GM18508 (cell line): ENCODE measurements around the gene TRIP10.

Experiments
- ATAC-seq: cut with Tn5 transposase; IDR thresholded peaks from one replicate; pipeline ENCODE4 v1.9.1; 2021; ENCODE audit warnings: moderate number of reproducible peaks; ENCODE audit not compliant: insufficient read depth, unreplicated experiment

TRIP10 gene

DNA sequence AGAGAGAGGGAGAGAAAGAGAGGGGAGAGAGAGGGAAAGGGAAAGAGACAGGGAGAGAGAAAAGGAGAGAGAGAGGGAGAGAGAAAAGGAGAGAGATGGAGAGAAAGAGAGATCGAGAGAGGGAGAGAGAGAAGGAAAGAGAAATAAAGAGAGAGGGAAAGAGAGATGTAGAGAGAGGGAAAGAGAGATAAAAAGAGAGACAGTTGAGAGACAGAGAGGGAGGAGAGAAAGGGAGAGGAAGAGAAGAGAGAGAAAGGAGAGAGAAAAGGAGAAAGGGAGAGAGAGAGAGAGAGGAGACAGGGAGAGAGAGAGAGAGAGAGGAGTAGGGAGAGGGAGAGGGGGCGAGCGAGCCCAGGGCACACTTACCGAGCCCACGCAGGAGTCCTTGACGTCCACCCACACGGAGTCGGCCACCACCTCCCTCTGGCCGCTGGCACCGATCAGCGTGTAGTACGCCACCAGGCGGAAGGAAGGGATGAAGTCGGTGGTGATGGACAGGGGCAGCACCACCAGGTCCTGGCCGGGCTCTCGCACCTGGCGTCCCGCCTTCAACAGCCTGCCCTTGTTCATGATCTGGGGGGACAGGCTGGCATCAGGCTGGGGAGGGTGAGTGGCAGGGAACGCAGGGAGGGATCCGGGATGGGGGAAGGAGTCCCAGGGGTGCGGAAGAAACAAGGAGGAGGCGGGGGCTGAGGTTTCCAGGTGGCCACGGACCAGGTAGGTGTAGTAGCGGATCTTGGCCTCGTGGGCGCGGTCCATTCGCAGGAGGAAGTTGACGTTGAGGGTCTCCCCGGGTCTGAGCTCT lies 29.0 kb upstream of the TRIP10 start:
- no peak for ATAC-seq

- ATAC-seq: no peak
These were observed 28.5 kb upstream of the TRIP10 start for GRCh38 chr19:6711078-6711361.

DNA sequence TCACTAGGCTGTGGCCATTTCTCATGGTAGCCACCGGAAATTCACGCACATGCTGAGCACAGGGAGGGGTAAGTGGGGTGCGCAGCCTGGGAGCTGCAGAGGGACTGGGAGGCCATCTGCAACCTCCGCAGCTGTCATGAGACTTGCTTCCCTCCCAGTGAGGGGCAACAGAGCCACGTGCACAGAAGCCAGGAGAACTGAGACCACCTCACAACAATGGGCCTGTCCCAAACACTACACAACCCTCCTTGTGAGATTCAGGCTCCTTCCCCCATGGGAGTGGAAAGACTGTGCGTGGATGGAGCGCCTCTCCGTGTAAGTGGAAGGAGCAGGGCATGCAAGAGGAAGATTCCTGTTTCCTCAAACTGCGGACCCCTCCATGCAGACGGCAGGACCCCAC lies 27.9 kb upstream of the TRIP10 start:
- no peak for ATAC-seq

- no peak for ATAC-seq
These were observed 27.2 kb upstream of the TRIP10 start for GRCh38 chr19:6712231-6712630.

DNA sequence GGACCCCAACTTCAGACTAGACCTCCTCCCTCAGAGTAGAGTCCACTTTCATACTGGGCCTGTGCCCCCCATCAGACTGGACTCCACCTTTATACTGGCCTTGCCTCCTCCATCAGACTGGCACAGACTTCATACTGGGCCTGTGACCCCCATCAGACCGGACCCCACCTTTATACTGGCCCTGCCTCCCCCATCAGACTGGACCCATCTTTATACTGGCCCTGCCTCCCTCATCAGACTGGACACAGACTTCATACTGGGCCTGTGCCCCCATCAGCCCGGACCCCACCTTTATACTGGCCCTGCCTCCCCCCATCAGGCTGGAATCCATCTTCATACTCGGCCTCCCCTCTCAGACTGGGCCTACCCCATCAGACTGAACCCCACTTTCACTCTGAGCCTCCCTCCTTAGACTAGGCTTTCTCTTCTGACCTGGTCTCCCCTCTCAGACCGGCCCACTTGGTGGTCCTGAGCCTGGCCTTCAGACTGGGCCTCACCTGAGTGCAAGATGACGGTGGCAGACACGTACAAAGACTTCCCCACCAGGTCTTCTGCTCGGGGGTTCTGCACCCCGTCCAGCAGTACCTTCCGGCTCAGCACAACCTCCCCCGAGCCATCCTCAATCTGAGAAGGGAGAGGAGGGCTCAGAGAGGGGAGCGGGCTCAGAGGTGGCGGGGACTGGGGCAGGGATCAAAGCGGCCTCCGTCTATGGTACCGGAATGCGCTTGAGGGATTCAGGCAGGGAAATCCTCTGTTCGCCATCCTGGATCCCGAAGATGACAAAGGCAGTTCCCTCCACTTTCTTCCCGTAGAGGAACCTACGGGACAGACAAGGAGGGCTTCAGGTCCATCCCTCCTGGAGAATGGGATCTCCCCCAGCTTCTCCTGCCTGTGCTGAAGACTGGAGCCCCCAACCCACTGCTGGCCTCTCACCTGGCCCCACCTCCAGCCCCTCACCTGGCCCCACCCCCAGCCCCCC lies 26.5 kb upstream of the TRIP10 start:
- ATAC-seq: no peak

GRCh38 chr19:6713773-6714692 lies 25.4 kb upstream of the TRIP10 start:
- no peak for ATAC-seq

DNA sequence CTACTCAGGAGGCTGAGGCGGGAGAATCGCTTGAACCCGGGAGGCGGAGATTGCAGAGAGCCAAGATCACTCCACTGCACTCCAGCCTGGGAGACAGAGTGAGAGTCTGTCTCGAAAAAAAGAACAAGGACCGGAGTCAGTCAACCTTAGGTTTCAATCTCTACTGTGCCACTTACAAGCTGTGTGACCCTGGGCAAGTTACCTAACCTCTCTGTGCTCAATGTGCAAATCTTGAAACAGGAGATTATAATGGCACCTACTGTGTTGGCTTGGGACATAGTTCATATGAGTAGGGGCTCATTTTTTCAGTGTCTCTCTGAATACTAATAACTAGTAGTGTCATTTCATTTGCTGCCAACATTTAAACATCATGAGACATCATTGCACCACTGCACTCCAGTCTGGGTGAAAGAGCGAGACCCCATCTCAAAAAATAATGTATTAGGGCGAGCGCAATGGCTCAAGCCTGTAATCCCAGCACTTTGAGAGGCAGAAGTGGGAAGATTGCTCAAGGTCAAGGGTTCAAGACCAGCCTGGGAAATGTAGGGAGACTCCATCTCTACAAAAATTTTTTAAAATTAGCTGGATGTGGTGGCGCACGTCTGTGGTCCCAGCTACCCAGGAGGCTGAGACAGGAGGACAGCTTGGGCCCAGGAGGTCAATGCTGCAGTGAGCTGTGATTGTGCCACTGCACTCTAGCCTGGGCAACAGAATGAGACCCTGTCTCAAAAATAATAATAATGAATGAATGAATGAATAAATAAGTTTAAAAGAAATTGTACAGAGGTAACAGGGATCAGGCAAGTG lies 24.5 kb upstream of the TRIP10 start:
- ATAC-seq: no peak

GRCh38 chr19:6716610-6716970 lies 22.9 kb upstream of the TRIP10 start:
- ATAC-seq: no peak

DNA sequence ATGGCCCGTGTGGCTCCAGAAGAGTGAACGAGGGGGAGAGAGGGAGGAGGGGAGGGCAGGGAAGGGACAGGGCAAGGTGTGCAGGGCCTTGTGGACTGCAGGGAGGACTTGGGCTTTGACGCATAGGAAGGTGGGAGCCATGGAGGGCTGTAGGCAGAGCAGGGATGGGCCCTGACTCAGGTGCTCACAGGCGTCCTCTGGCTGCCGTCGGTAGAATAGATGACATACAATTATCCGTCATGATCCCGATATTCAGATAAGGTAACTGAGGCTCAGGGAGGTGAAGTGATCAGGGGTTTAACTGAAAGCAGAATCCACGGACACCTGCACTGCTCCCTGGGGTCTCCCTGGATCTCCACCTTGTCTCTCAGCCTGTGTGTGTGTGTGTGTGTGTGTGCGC lies 22.4 kb upstream of the TRIP10 start:
- ATAC-seq: no peak

- no peak for ATAC-seq
These were observed 22.0 kb upstream of the TRIP10 start for GRCh38 chr19:6717441-6717971.

GRCh38 chr19:6718111-6718740 lies 21.3 kb upstream of the TRIP10 start:
- ATAC-seq: no peak

DNA sequence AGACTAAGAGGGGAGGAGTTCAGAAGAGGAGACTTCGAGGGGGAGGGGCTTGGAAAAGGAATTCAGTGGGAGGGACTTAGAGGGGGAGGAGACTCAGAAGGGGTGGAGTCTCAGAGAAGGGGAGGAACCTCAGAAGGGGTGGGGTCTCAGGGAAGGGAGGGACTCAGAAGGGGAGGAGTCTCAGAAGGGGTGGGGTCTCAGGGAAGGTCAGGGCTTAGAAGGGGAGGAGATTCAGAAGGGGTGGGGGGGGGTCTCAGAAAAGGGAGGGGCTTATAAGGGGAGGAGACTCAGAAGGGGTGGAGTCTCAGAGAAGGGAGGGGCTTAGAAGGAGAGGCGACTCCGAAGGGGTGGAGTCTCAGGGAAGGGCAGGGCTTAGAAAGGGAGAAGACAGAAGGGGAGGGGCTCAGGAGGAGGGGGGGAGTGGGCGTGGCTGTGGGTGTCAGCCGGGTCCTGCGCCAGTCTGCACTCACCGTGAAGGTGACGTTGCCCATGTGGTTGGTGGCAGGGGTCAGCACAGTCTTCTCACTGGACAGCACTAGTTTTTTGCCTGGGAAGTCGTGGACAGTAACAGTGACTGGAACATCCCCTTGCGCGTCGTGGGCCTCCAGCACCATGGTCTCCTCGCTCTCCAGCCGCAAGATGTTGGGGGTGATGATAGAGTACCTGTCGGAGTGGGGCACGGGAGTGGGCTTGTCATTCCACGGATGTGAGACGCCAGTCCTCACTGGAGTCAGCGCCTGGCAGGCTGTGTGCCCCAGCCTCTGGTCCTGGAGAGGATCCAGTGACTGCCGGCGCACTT lies 20.5 kb upstream of the TRIP10 start:
- ATAC-seq: no peak

DNA sequence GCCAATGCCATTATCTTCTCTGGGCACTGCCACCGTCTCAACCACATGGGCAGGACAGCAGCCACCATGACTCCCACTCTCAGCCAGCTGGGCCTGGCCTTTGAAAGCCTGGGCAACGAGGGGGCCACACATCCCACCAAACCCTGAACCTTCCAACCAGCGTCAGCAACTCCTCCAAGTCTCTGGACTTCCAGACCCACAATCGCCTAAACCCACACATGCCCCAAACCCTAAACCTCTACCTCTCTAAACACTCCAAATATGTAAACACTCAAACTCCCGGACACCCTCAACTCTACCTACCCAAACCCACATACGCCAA lies 20.0 kb upstream of the TRIP10 start:
- no peak for ATAC-seq

GRCh38 chr19:6719992-6720368 lies 19.5 kb upstream of the TRIP10 start:
- ATAC-seq: no peak

DNA sequence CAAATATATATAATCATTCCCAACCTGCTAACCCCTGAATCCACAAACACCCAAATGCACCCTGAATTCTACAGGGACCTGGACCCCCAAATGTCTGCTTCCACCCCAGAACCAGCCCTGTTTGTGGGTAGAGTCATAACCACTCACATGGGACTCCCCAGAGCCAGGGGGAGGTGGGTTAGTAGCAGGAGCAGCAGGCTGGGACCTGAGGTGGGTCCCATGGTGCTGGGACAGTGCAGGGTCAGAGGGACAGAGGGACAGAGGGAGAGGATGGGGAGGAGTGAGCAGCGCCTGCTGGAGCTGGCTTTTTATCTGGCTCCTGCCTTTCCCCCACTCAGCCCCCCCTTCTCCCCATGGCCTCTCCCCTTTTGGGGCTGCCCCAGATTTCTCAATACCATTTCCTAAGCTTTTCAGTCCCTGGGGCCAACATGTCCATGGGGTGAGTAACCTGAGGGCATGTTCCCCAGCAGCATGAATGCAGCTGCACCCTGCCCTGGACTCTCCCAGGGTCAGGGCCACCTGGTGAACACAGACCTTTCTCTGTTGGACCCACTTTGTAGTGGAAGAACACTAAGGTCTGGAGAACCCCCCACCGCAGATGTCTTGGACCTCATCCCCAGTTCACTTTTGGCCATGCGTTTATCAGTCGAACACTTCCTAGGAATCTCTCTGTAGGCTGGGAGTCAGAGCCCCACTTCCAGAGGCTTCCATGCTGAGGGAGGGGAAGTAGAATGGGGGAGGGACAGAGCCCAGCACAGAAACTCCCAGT lies 18.9 kb upstream of the TRIP10 start, which contains the start of gene C3:
Gene C3 (minus strand): TSS at position 282 of the 769 bp plus-strand sequence. CDS start 61 bp downstream, at position 221.
- no peak for ATAC-seq

DNA sequence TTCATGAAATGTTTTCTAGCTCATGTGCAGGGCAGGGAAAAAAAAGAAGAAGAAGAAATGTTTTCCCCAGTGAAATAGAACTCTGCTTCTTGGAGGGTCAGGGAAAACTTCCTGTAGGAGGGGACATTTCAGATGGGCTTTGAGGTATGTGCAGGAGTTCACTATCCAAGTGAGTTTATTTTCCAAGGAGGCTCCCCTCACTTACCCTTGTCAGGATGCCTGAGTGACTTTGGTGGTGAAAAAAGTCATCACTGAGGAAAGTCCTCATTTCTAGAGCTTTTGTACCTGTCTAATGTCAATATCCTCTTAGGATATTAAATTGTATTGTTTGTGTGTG lies 18.4 kb upstream of the TRIP10 start:
- no peak for ATAC-seq

- no peak for ATAC-seq
These were observed 17.7 kb upstream of the TRIP10 start for GRCh38 chr19:6721773-6722172.

DNA sequence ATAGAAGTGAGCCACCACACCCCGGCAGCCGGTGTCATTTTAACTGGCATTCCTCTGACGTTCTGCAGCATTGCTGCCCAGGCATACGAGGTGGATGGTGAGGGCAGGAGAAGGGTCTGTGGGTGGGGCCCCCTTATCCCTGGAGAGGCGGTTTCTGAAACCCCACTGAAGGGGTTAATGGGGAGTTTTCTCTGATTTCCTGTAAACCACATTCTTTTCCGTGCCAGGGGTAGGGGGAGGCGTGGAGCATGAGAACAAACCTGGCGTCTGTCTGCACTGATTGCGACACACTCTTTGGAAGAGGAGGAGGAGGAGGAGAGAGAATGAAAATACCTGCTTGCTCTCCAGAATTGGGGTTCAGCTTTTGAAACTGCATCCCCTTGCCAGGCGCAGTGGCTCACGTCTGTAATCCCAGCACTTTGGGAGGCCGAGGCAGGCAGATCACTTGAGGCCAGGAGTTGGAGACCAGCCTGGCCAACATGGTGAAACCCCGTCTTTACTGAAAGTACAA lies 16.3 kb upstream of the TRIP10 start:
- ATAC-seq: no peak
